ENCODE measurements around the gene SEC22C. TPM values are rescaled to one million over a fixed set of nuclear protein-coding genes. Genes with fewer than 3 reads are reported as not detected.

The SEC22C gene
- total RNA-seq, 1 experiment from 2014 or later = 62.4 TPM

GRCh38 chr3:42546691-42547213, 35.0 kb downstream of the SEC22C start:
- no peak for DNase-seq (ENCODE audit: low read depth, low spot score)
- in situ Hi-C loops (cut with HindIII; ENCODE audit: low pct_unique_long_range_greater_than_20kb, low sequenced_read_pairs) = no loop called here

GRCh38 chr3:42545284-42545900, 36.4 kb downstream of the SEC22C start:
- in situ Hi-C loops (cut with HindIII; ENCODE audit: low pct_unique_long_range_greater_than_20kb, low sequenced_read_pairs) = no loop called here
- no peak for DNase-seq (ENCODE audit: low read depth, low spot score)

GRCh38 chr3:42544492-42545283, 37.1 kb downstream of the SEC22C start:
- in situ Hi-C loops (cut with HindIII; ENCODE audit: low pct_unique_long_range_greater_than_20kb, low sequenced_read_pairs) = no loop called here
- DNase-seq (ENCODE audit: low read depth, low spot score) = no peak

GRCh38 chr3:42541079-42541478, 40.7 kb downstream of the SEC22C start:
- no peak for DNase-seq (ENCODE audit: low read depth, low spot score)
- in situ Hi-C loops (cut with HindIII; ENCODE audit: low pct_unique_long_range_greater_than_20kb, low sequenced_read_pairs) = no loop called here

- in situ Hi-C loops (cut with HindIII; ENCODE audit: low pct_unique_long_range_greater_than_20kb, low sequenced_read_pairs) = no loop called here
- DNase-seq (ENCODE audit: low read depth, low spot score) = peak; percentile 62
Measured at GRCh38 chr3:42539871-42540714, 41.7 kb downstream of the SEC22C start.

- in situ Hi-C loops (cut with HindIII; ENCODE audit: low pct_unique_long_range_greater_than_20kb, low sequenced_read_pairs) = no loop called here
- DNase-seq (ENCODE audit: low read depth, low spot score) = no peak
Measured at GRCh38 chr3:42537350-42537749, 44.4 kb downstream of the SEC22C start.

- DNase-seq (ENCODE audit: low read depth, low spot score) = peak; percentile 78
- in situ Hi-C loops (cut with HindIII; ENCODE audit: low pct_unique_long_range_greater_than_20kb, low sequenced_read_pairs) = no loop called here
Measured at GRCh38 chr3:42535981-42536784, 45.6 kb downstream of the SEC22C start.

GRCh38 chr3:42533161-42533897, 48.4 kb downstream of the SEC22C start:
- DNase-seq (ENCODE audit: low read depth, low spot score) = no peak
- in situ Hi-C loops (cut with HindIII; ENCODE audit: low pct_unique_long_range_greater_than_20kb, low sequenced_read_pairs) = no loop called here

- in situ Hi-C loops (cut with HindIII; ENCODE audit: low pct_unique_long_range_greater_than_20kb, low sequenced_read_pairs) = no loop called here
- DNase-seq (ENCODE audit: low read depth, low spot score) = no peak
Measured at GRCh38 chr3:42532229-42532628, 49.5 kb downstream of the SEC22C start.

GRCh38 chr3:42531470-42531869, 50.3 kb downstream of the SEC22C start:
- in situ Hi-C loops (cut with HindIII; ENCODE audit: low pct_unique_long_range_greater_than_20kb, low sequenced_read_pairs) = no loop called here
- no peak for DNase-seq (ENCODE audit: low read depth, low spot score)

- DNase-seq (ENCODE audit: low read depth, low spot score) = no peak
- in situ Hi-C loops (cut with HindIII; ENCODE audit: low pct_unique_long_range_greater_than_20kb, low sequenced_read_pairs) = no loop called here
Measured at GRCh38 chr3:42530073-42530472, 51.7 kb downstream of the SEC22C start.

GRCh38 chr3:42529468-42529867, 52.3 kb downstream of the SEC22C start:
- DNase-seq (ENCODE audit: low read depth, low spot score) = no peak
- in situ Hi-C loops (cut with HindIII; ENCODE audit: low pct_unique_long_range_greater_than_20kb, low sequenced_read_pairs) = no loop called here

GRCh38 chr3:42527368-42527917, 54.3 kb downstream of the SEC22C start:
- in situ Hi-C loops (cut with HindIII; ENCODE audit: low pct_unique_long_range_greater_than_20kb, low sequenced_read_pairs) = no loop called here
- DNase-seq (ENCODE audit: low read depth, low spot score) = no peak

GRCh38 chr3:42526616-42527367, 55.0 kb downstream of the SEC22C start:
- in situ Hi-C loops (cut with HindIII; ENCODE audit: low pct_unique_long_range_greater_than_20kb, low sequenced_read_pairs) = no loop called here
- no peak for DNase-seq (ENCODE audit: low read depth, low spot score)

GRCh38 chr3:42525736-42526345, 55.9 kb downstream of the SEC22C start:
- DNase-seq (ENCODE audit: low read depth, low spot score) = no peak
- in situ Hi-C loops (cut with HindIII; ENCODE audit: low pct_unique_long_range_greater_than_20kb, low sequenced_read_pairs) = no loop called here

- in situ Hi-C loops (cut with HindIII; ENCODE audit: low pct_unique_long_range_greater_than_20kb, low sequenced_read_pairs) = no loop called here
- no peak for DNase-seq (ENCODE audit: low read depth, low spot score)
Measured at GRCh38 chr3:42525212-42525611, 56.6 kb downstream of the SEC22C start.
